Measurements from ENCODE around the gene AP4B1.

DNA sequence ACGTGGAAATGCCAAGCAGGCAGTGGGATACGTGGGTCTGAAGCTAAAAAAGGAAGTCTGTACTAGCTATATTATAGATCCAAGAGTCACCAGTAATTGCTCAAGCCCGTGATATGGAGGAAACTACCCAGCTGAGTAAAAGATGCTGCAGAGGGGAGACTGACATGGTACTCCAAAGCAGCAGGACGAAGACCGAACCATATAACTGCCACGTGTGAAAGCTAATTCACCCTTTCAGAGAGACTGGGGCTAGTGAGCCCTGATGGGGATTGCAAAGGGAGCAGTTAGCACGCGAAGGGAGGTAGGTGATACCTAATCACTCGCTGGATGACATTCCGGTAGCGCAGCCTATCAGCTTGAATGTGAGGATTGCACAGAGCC is 316 bp downstream of the AP4B1 start:
- TF ChIP-seq TAF1 (IDR thresholded peaks at IDR 0.05; ENCODE audit: low read depth, low read length) = no peak
- no peak for TF ChIP-seq POLR2AphosphoS5 (IDR thresholded peaks at IDR 0.05; ENCODE audit: low read depth, low read length)
